Activated T-cell treated with anti-CD3 and anti-CD28 coated beads, Interleukin-2, amount 50 U/mL, for 4 hours (primary cell): ENCODE data around the gene BCL2L1. TPM values are rescaled to one million over a fixed set of nuclear protein-coding genes. Genes with fewer than 3 reads are reported as not detected.
A peak's percentile ranks its signal among the peaks of the same experiment; 100 is the strongest.
"Not testable (repeated sequence)": the region's sequence is repeated elsewhere in the genome, so short reads cannot be mapped to it uniquely, and the experiment has no call there.

ENCODE experiments used
- ATAC-seq, 2 donors: fragments of 200-7000 bp; cut with Tn5 transposase; one replicate each; pipeline ENCODE4 v1.10.0; 2021
- DNase-seq: peaks from one replicate; pipeline ENCODE4 v3.0.0-alpha.2; 2020
- H3K27me3 Mint-ChIP-seq: one replicate; pipeline ENCODE4 v1.8.0; 2021; ENCODE audit warnings: low read depth, mixed read lengths
- H3K36me3 Mint-ChIP-seq: one replicate; pipeline ENCODE4 v1.8.0; 2022; ENCODE audit warnings: mixed read lengths; ENCODE audit not compliant: insufficient read depth
- H3K4me1 Mint-ChIP-seq: one replicate; pipeline ENCODE4 v1.8.0; 2021; ENCODE audit warnings: low read depth, mixed read lengths
- H3K4me3 Mint-ChIP-seq: one replicate; pipeline ENCODE4 v1.8.0; 2021; ENCODE audit warnings: mild to moderate bottlenecking, moderate library complexity, mixed read lengths
- H3K9me3 Mint-ChIP-seq: one replicate; pipeline ENCODE4 v1.8.0; 2021; ENCODE audit warnings: mixed read lengths
- total RNA-seq, 3 donors: library from RNA; stranded (reverse); gene quantifications; one replicate each; pipeline ENCODE4 v1.2.1, GENCODE V29; 2021

BCL2L1 gene
- total RNA-seq, 3 donors from 2014 or later = 237 to 274 (median 248) TPM

- Mint-ChIP-seq H3K9me3 (no peaks in the 10 kb centered on the region), H3K36me3 (peaks cover 36% of the 10 kb centered on the region), H3K4me3 (no peak overlapping the region), H3K27me3 (no peaks in the 10 kb centered on the region), H3K4me1 (peaks cover 69% of the 10 kb centered on the region)
- no peak for ATAC-seq
- DNase-seq = no peak
Measured at GRCh38 chr20:31673435-31673834, 49.2 kb downstream of the BCL2L1 start.

GRCh38 chr20:31671324-31671723, 51.3 kb downstream of the BCL2L1 start:
- Mint-ChIP-seq H3K36me3 (peaks cover 34% of the 10 kb centered on the region), H3K4me3 (no peak overlapping the region), H3K4me1 (peaks cover 67% of the 10 kb centered on the region), H3K27me3 (no peaks in the 10 kb centered on the region), H3K9me3 (no peaks in the 10 kb centered on the region)
- DNase-seq (no peak), ATAC-seq (no peak)

GRCh38 chr20:31670371-31671228, 52.1 kb downstream of the BCL2L1 start:
- no peak for DNase-seq
- Mint-ChIP-seq H3K27me3 (no peaks in the 10 kb centered on the region), H3K4me3 (no peak overlapping the region), H3K9me3 (no peaks in the 10 kb centered on the region), H3K4me1 (peaks cover 65% of the 10 kb centered on the region), H3K36me3 (peaks cover 37% of the 10 kb centered on the region)
- no peak for ATAC-seq

- Mint-ChIP-seq H3K4me1 (peaks cover 62% of the 10 kb centered on the region), H3K27me3 (no peaks in the 10 kb centered on the region), H3K4me3 (no peak overlapping the region), H3K9me3 (no peaks in the 10 kb centered on the region), H3K36me3 (peaks cover 37% of the 10 kb centered on the region)
- DNase-seq (no peak), ATAC-seq (no peak)
Measured at GRCh38 chr20:31669876-31670275, 52.8 kb downstream of the BCL2L1 start.

- Mint-ChIP-seq H3K36me3 (peaks cover 41% of the 10 kb centered on the region), H3K4me1 (peaks cover 57% of the 10 kb centered on the region)
- not testable (repeated sequence) for ATAC-seq, H3K4me3 Mint-ChIP-seq, H3K27me3 Mint-ChIP-seq, H3K9me3 Mint-ChIP-seq, DNase-seq
Measured at GRCh38 chr20:31668944-31669343, 53.7 kb downstream of the BCL2L1 start.

GRCh38 chr20:31667315-31668285, 55.1 kb downstream of the BCL2L1 start:
- Mint-ChIP-seq H3K36me3 (peaks cover 43% of the 10 kb centered on the region), H3K4me3 (no peak overlapping the region), H3K27me3 (no peaks in the 10 kb centered on the region), H3K9me3 (no peaks in the 10 kb centered on the region), H3K4me1 (peaks cover 58% of the 10 kb centered on the region)
- DNase-seq (no peak), ATAC-seq (no peak)

- no peak for DNase-seq
- H3K27me3 Mint-ChIP-seq = no peaks in the 10 kb centered on the region
- peaks cover 62% of the 10 kb centered on the region for H3K4me1 Mint-ChIP-seq
- H3K9me3 Mint-ChIP-seq = no peaks in the 10 kb centered on the region
- H3K36me3 Mint-ChIP-seq = peaks cover 41% of the 10 kb centered on the region
- H3K4me3 Mint-ChIP-seq = no peak overlapping the region
- ATAC-seq = peak in 1 of 2 donors; percentile 29
Measured at GRCh38 chr20:31666258-31667042, 56.2 kb downstream of the BCL2L1 start.

GRCh38 chr20:31665753-31666152, 56.9 kb downstream of the BCL2L1 start:
- ATAC-seq (no peak), DNase-seq (no peak)
- H3K9me3 Mint-ChIP-seq = no peaks in the 10 kb centered on the region
- no peaks in the 10 kb centered on the region for H3K27me3 Mint-ChIP-seq
- H3K4me1 Mint-ChIP-seq = peaks cover 63% of the 10 kb centered on the region
- H3K4me3 Mint-ChIP-seq = no peak overlapping the region
- H3K36me3 Mint-ChIP-seq = peaks cover 40% of the 10 kb centered on the region

GRCh38 chr20:31664696-31665354, 57.8 kb downstream of the BCL2L1 start:
- ATAC-seq (no peak), DNase-seq (no peak)
- Mint-ChIP-seq H3K4me3 (no peak overlapping the region), H3K36me3 (peaks cover 37% of the 10 kb centered on the region), H3K27me3 (no peaks in the 10 kb centered on the region), H3K4me1 (peaks cover 63% of the 10 kb centered on the region), H3K9me3 (no peaks in the 10 kb centered on the region)

GRCh38 chr20:31663838-31664695, 58.6 kb downstream of the BCL2L1 start:
- Mint-ChIP-seq H3K9me3 (no peaks in the 10 kb centered on the region), H3K4me3 (no peak overlapping the region), H3K27me3 (no peaks in the 10 kb centered on the region), H3K4me1 (peaks cover 55% of the 10 kb centered on the region), H3K36me3 (peaks cover 30% of the 10 kb centered on the region)
- ATAC-seq = no peak
- DNase-seq = no peak

GRCh38 chr20:31663524-31663837, 59.2 kb downstream of the BCL2L1 start:
- Mint-ChIP-seq H3K27me3 (no peaks in the 10 kb centered on the region), H3K9me3 (no peaks in the 10 kb centered on the region), H3K36me3 (peaks cover 30% of the 10 kb centered on the region), H3K4me1 (peaks cover 55% of the 10 kb centered on the region), H3K4me3 (no peak overlapping the region)
- no peak for DNase-seq
- no peak for ATAC-seq

- no peak for DNase-seq
- Mint-ChIP-seq H3K9me3 (no peaks in the 10 kb centered on the region), H3K4me3 (peak overlapping the region; percentile 74), H3K27me3 (no peaks in the 10 kb centered on the region), H3K36me3 (peaks cover 21% of the 10 kb centered on the region), H3K4me1 (peaks cover 46% of the 10 kb centered on the region)
- ATAC-seq = no peak
Measured at GRCh38 chr20:31662372-31662854, 60.3 kb downstream of the BCL2L1 start.
